Hepatocyte (in vitro differentiated cells): ENCODE measurements around the gene ATP6V1F. TPM values are rescaled to one million over a fixed set of nuclear protein-coding genes. Genes with fewer than 3 reads are reported as not detected.

Experiments
- DNase-seq: peaks from one replicate; pipeline ENCODE4 v3.0.0-alpha.2; 2016; ENCODE audit warnings: low spot score
- H2AFZ ChIP-seq: fragments of 200-600 bp; sonication (generic); 2 replicates; pipeline ENCODE4 v1.6.0; 2016; ENCODE audit warnings: antibody characterized with exemption, mild to moderate bottlenecking
- H3K27ac ChIP-seq: fragments of 200-600 bp; sonication (generic); 2 replicates; pipeline ENCODE4 v1.5.1; 2016; ENCODE audit warnings: mild to moderate bottlenecking
- H3K27me3 ChIP-seq: fragments of 200-600 bp; sonication (generic); 2 replicates; pipeline ENCODE4 v1.6.1; 2016
- H3K36me3 ChIP-seq: fragments of 200-600 bp; sonication (generic); replicated peaks from 2 replicates; pipeline ENCODE4 v1.5.1; 2016; ENCODE audit warnings: low read depth; ENCODE audit not compliant: insufficient read depth
- H3K4me1 ChIP-seq: fragments of 200-600 bp; sonication (generic); 2 replicates; pipeline ENCODE4 v1.5.1; 2016; ENCODE audit warnings: mild to moderate bottlenecking, moderate library complexity; ENCODE audit not compliant: insufficient read depth
- H3K4me2 ChIP-seq: fragments of 200-600 bp; sonication (generic); 2 replicates; pipeline ENCODE4 v1.6.0; 2016
- H3K4me3 ChIP-seq: fragments of 200-600 bp; sonication (generic); 2 replicates; pipeline ENCODE4 v1.5.1; 2016; ENCODE audit warnings: mild to moderate bottlenecking
- H3K79me2 ChIP-seq: fragments of 200-600 bp; sonication (generic); 2 replicates; pipeline ENCODE4 v1.6.0; 2017; ENCODE audit warnings: mild to moderate bottlenecking
- H3K9me2 ChIP-seq: fragments of 200-600 bp; sonication (generic); replicated peaks from 2 replicates; pipeline ENCODE4 v1.6.0; 2017; ENCODE audit warnings: mild to moderate bottlenecking; ENCODE audit not compliant: insufficient read depth
- H3K9me3 ChIP-seq: fragments of 200-600 bp; sonication (generic); 2 replicates; pipeline ENCODE4 v1.5.1; 2016; ENCODE audit warnings: low read depth, mild to moderate bottlenecking
- H4K20me1 ChIP-seq: fragments of 200-600 bp; sonication (generic); 2 replicates; pipeline ENCODE4 v1.6.0; 2016; ENCODE audit warnings: mild to moderate bottlenecking; ENCODE audit not compliant: insufficient read depth, poor library complexity, severe bottlenecking
- EZH2 ChIP-seq: fragments of 200-600 bp; sonication (generic); IDR thresholded peaks from 2 replicates; pipeline ENCODE4 v1.6.1; 2016; ENCODE audit warnings: antibody characterized with exemption, mild to moderate bottlenecking, borderline replicate concordance
- EZH2phosphoT487 ChIP-seq: fragments of 200-600 bp; sonication (generic); IDR thresholded peaks from one replicate; pipeline ENCODE4 v1.6.1; 2018; ENCODE audit warnings: antibody characterized with exemption, mild to moderate bottlenecking, low read depth, moderate library complexity; ENCODE audit not compliant: unreplicated experiment, severe bottlenecking
- WGBS: methylation state at CpG from one replicate; pipeline ENCODE4 v1.1.6; 2016; ENCODE audit warnings: low lambda C conversion rate; ENCODE audit errors: missing lambda C conversion rate; 5-methylcytosine and 5-hydroxymethylcytosine counted together
- polyA plus RNA-seq: library from polyadenylated mRNA; unstranded; fragments of >200 nt; fragmentation: Nextera tagmentation; extraction: Ambion mirVana; gene quantifications from 2 replicates; pipeline ENCODE4 v1.2.1, GENCODE V29; 2016
- total RNA-seq: library from RNA; depleted of rRNA; stranded (reverse); fragments of >200 nt; gene quantifications from 2 replicates; pipeline ENCODE4 v1.2.3, GENCODE V29; 2014
- TF ChIP-seq, protein P1 (sequence below): fragments of 200-600 bp; sonication (generic); IDR thresholded peaks from 2 replicates; pipeline ENCODE4 v1.5.1; 2016; ENCODE audit warnings: antibody characterized with exemption, mild to moderate bottlenecking; ENCODE audit not compliant: poor library complexity

The ATP6V1F gene
- total and polyA plus RNA-seq, 2 experiments from 2014 or later, result 184 to 422 TPM

DNA sequence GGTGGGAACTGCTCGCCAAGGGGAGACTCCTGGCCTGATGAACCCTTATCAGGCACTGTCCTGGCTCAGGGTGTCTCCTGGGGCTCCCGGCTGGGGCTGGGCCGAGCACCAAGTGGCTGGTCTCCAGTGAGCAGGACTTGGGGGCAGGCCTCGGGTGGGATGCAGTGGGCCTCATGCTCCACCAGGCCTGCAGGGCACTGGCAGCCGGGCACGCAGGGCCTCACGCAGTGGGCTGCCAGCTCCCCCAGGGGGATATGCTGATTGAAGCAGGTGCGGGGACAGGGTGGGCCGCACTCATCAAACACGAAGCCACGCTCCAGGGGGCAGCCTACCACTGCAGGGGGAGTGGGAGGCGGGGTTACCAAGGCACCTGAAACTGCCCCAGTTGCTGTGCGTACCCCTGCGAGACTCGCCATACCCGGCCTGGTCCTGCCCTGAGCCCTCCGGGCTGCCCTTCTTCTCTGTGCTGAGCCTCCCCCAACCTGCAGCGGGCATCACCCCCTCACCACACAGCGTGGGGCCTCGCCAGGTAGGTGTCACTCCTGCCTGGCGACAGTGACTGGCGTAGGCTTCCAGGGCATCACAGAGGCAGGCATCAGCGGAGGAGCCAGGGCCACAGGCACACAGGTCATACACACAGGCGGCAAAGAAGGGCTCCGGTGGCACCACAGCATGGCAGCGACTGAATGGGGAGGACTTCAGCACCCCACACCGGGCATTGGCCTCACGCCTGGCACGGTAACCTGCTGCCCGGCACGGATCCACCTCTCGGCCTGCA lies 14.5 kb downstream of the ATP6V1F start:
- TF ChIP-seq EZH2 (no peak), EZH2phosphoT487 (no peak)
- TF ChIP-seq, protein P1, sequence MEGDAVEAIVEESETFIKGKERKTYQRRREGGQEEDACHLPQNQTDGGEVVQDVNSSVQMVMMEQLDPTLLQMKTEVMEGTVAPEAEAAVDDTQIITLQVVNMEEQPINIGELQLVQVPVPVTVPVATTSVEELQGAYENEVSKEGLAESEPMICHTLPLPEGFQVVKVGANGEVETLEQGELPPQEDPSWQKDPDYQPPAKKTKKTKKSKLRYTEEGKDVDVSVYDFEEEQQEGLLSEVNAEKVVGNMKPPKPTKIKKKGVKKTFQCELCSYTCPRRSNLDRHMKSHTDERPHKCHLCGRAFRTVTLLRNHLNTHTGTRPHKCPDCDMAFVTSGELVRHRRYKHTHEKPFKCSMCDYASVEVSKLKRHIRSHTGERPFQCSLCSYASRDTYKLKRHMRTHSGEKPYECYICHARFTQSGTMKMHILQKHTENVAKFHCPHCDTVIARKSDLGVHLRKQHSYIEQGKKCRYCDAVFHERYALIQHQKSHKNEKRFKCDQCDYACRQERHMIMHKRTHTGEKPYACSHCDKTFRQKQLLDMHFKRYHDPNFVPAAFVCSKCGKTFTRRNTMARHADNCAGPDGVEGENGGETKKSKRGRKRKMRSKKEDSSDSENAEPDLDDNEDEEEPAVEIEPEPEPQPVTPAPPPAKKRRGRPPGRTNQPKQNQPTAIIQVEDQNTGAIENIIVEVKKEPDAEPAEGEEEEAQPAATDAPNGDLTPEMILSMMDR, result no peak
- H3K4me1 ChIP-seq, result no peaks in the 10 kb centered on the region
- no peaks in the 10 kb centered on the region for H3K27me3 ChIP-seq
- H3K4me2 ChIP-seq, result no peak overlapping the region
- no peaks in the 10 kb centered on the region for H3K79me2 ChIP-seq
- no peak overlapping the region for H3K27ac ChIP-seq
- 94% methylated on average over 29 of the region's 32 CpGs for WGBS
- no peaks in the 10 kb centered on the region for H4K20me1 ChIP-seq
- no peaks in the 10 kb centered on the region for H3K9me2 ChIP-seq
- no peak overlapping the region for H3K4me3 ChIP-seq
- no peak overlapping the region for H2AFZ ChIP-seq
- H3K9me3 ChIP-seq, result no peaks in the 10 kb centered on the region
- no peak for DNase-seq
- H3K36me3 ChIP-seq, result no peaks in the 10 kb centered on the region

DNA sequence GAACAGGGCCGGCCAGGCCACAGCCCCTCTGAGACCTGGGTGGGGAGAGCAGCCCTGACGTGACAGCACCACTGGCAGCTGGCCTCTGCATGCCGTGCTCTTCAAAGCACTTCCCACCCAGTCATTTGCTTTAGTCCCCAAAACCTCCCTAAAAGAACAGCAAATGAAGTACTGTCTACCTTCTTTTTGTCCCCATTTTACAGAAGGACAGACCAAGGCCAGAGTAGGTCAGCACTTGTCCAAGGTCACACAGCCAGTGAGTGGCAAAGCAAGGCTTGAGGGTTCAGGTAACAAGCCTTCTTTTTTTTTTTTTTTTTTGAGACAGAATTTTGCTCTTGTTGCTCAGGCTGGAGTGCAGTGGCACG lies 15.1 kb downstream of the ATP6V1F start:
- Histone ChIP-seq H3K36me3 (no peaks in the 10 kb centered on the region), H4K20me1 (no peaks in the 10 kb centered on the region), H3K9me3 (no peaks in the 10 kb centered on the region), H3K27ac (no peak overlapping the region), H3K4me2 (no peak overlapping the region), H3K79me2 (no peaks in the 10 kb centered on the region), H3K9me2 (no peaks in the 10 kb centered on the region), H3K27me3 (no peaks in the 10 kb centered on the region), H3K4me3 (no peak overlapping the region), H2AFZ (no peak overlapping the region), H3K4me1 (no peaks in the 10 kb centered on the region)
- no peak for TF ChIP-seq EZH2
- TF ChIP-seq, protein P1, result no peak
- no peak for TF ChIP-seq EZH2phosphoT487
- WGBS, result 95% methylated on average over 4 of the region's 4 CpGs
- no peak for DNase-seq

DNA sequence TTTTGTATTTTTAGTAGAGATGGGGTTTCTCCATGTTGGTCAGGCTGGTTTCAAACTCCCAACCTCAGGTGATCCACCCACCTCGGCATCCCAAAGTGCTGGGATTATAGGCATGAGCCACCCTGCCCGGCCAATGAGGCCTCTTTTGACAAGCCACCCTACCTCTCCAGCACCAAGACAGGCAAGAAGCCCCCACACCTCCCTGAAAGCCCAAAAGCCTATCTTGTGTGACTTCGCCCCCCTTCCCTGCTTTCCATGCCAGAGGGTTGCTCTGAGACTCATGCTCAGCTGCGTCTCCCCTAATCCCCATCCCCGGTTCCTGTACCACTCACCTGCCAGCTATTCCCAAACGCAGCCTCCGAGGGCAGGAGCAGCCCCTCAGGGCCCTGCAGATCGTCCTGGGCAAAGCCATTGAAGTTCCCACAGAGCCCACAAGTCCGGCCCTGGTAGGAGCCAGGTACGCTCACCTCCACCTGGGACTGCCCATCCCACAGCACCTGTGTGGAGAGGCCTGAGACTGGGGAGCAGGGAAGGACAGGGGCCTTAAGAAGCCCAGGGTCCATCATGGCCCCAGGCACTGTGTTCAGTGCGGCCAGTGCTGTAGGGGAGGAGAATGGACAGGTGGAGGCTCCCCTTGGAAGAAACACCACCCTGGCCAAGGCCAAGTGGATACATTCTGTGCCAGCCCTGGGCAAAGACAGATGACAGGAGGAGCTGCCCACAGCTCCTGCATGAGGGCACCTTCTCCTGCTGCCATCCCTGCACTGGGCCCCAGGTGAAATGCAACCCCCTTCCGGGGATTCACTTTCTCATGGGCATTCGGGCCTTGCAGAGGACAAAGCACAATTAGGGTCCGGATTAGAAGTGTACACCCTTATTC lies 15.8 kb downstream of the ATP6V1F start:
- no peak overlapping the region for H2AFZ ChIP-seq
- no peak overlapping the region for H3K4me2 ChIP-seq
- no peak for DNase-seq
- H3K9me2 ChIP-seq, result no peaks in the 10 kb centered on the region
- H3K79me2 ChIP-seq, result no peaks in the 10 kb centered on the region
- WGBS, result 90% methylated on average over 14 of the region's 14 CpGs
- H3K27me3 ChIP-seq, result no peaks in the 10 kb centered on the region
- no peaks in the 10 kb centered on the region for H4K20me1 ChIP-seq
- no peak overlapping the region for H3K4me3 ChIP-seq
- H3K4me1 ChIP-seq, result no peaks in the 10 kb centered on the region
- H3K36me3 ChIP-seq, result no peaks in the 10 kb centered on the region
- no peak overlapping the region for H3K27ac ChIP-seq
- H3K9me3 ChIP-seq, result no peaks in the 10 kb centered on the region
- TF ChIP-seq, protein P1, result no peak
